HG03095 (cell line): ENCODE measurements around the gene BECN2.

Experiments
- ATAC-seq: cut with Tn5 transposase; IDR thresholded peaks from one replicate; pipeline ENCODE4 v1.9.1; 2021; ENCODE audit warnings: moderate library complexity; ENCODE audit not compliant: unreplicated experiment

BECN2 gene

DNA sequence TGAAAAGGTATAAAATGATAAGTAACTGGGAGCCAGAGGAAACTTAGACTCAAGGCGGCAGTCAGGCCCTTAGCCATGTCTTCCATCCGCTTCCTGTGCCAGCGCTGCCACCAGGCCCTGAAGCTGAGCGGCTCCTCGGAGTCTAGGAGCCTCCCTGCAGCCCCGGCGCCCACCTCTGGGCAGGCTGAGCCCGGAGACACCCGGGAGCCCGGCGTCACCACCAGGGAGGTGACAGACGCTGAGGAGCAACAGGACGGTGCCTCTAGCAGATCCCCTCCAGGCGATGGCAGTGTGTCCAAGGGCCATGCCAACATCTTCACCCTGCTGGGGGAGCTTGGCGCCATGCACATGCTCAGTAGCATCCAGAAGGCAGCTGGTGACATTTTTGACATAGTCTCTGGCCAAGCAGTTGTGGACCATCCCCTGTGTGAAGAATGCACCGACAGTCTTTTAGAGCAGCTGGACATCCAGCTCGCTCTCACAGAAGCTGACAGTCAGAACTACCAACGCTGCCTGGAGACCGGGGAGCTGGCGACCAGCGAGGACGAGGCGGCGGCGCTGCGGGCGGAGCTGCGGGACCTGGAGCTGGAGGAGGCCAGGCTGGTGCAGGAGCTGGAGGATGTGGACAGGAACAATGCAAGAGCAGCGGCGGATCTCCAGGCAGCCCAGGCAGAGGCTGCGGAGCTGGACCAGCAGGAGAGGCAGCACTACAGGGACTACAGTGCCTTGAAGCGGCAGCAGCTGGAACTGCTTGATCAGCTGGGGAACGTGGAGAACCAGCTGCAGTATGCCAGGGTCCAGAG, at the start of gene BECN2:
Gene BECN2 (plus strand): TSS at position 76 of the 803 bp plus-strand sequence. CDS start 0 bp downstream, at position 76.
- ATAC-seq, result no peak

DNA sequence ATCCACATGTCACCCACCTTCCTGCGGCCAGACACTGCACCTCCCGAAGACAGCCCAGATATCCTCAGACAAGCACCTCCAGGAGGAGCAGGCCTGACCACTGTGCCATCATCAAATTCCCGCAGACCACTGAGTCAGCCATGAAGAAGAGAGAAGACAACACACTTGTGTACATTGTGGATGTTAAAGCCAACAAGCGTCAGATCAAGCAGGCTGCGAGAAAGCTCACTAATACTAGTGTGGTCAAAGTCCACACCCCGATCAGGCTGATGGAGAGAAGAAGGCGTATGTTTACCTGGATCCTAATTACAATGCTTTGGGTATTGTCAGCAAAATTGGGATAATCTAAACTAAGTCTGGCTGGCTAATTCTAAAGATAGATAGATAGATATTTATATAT, 41.4 kb upstream of the BECN2 start:
- no peak for ATAC-seq

DNA sequence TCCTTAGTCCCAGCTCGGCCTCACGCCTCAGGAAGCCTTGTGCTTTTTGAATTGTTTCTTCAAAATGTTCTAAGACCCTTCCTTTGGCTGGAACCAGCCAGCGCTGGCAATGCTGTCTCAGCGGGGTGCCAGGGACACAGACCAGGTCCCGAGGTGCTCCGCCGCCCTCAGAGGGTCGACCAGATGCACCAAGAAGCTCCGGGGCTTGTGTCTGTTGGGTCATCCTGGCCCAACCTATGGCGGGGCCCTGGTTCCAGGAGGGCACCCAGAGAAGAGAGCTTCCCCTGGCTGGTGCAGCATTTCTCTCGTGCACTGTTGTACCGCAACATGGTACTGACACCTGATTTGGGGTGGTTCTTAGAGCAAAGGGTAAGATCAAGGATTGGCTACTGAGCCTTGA, 40.1 kb upstream of the BECN2 start:
- no peak for ATAC-seq

DNA sequence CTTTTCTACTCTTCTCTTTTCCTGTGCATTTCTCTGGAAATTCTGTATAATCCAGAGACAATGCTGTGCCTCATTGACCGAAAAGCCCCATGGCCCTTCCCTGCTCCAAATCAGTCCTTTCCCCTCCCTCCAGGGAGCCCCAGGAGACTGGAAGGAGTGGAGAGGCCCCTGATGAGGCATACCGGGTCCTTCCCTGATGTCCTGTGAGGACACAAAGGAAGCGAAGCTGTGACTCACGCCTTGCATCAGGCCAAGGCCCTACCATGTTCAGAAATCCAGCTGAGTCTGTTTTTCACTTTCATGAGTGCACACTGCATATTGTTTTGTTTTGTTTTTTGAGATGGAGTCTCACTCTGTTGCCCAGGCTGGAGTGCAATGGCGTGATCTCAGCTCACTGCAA, 38.7 kb upstream of the BECN2 start:
- no peak for ATAC-seq

- ATAC-seq, result no peak
Observed at GRCh38 chr1:241924080-241924808, 33.3 kb upstream of the BECN2 start.

- ATAC-seq, result no peak
Observed at GRCh38 chr1:241926141-241926540, 31.4 kb upstream of the BECN2 start.

DNA sequence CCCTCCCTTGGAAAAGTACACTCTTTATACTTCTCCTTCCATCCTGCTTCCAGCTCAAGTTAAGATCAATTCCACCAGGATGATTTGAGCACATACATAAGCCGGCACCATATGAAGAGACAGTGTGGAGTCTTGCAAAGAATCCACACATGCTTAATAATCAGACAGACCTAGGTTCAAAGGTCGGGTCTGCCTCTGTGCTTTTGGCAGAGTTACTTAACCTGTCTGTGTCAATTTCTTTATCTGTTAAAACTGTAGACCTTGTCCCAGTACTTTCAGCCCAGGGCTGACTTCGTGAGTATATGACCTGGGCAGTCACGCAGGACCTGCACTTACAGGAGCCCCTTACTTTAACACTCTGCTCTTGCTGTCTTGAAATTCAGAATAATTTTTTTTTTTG, 30.2 kb upstream of the BECN2 start:
- ATAC-seq, result no peak

- ATAC-seq, result no peak
Observed at GRCh38 chr1:241932845-241933244, 24.7 kb upstream of the BECN2 start.

DNA sequence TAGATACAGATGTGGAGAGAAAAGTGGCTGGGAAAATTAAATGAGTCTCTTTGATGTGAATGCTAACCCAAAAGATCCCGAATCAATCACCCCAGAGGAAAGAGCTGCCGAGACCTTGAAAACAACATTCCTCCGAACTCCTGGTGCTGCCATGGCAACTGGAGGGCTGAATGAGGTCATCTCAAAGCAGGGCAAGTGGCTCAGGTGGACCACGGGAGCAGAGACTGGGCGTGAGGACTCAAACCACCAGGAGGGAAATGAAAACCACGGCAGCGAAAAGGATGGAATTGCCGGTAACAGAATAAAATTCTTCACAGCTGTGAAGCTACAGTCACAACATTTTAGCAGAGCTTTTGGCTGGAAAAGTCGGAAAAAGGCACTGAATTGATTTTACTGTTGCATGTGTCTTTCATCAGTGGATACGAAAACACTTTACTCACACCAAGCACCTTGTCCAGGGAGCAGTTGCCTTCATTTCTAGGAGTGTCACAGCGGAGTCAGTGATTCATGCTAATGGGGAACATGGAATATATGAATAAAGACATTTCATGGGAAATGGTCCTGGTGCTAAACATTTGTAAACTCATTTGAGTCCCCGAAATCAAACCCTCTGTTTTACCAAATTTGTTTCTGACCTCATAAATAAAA, 23.2 kb upstream of the BECN2 start:
- ATAC-seq, result no peak

GRCh38 chr1:241934866-241935265, 22.7 kb upstream of the BECN2 start:
- no peak for ATAC-seq

DNA sequence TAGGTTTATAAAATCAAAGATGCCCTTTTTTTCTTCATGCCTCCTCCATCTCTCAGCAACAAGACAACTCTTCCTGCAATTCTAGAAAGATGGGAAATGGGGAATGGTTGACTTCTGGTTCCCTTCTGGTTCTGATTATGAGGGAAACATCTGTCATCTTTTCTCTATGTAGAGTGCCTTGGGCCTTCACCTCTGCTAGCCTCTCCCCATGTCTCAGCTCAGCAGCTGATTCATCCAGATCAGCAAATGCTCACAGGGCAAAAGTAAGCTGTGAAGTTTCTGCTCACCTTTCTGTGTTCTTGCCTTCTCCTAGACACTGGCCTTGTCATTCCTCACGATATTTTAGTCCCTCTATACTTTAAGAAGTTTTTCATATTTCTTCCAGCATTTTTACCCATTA, 17.8 kb upstream of the BECN2 start:
- ATAC-seq, result no peak

- no peak for ATAC-seq
Observed at GRCh38 chr1:241942738-241943137, 14.8 kb upstream of the BECN2 start.

- no peak for ATAC-seq
Observed at GRCh38 chr1:241944300-241944699, 13.3 kb upstream of the BECN2 start.

- no peak for ATAC-seq
Observed at GRCh38 chr1:241947354-241947753, 10.2 kb upstream of the BECN2 start.

DNA sequence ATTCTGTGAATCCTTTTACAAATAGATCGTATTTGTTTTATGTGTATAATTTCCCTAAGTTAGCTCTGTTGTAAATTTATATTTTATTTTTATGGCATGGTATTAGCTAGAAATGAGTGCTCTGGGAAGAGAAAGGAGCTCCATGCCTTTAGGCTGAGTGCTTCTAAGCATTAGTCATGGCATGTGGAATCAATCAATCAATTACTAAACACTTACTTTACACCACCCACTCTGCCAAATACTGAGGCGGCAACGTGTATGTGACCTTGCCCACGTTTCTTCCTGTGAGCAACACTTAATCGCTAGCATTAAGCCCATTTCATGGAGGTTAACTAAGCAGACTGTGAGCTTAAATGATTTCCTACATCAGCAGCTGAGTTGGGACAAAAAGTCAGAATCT, 7.2 kb upstream of the BECN2 start:
- no peak for ATAC-seq

DNA sequence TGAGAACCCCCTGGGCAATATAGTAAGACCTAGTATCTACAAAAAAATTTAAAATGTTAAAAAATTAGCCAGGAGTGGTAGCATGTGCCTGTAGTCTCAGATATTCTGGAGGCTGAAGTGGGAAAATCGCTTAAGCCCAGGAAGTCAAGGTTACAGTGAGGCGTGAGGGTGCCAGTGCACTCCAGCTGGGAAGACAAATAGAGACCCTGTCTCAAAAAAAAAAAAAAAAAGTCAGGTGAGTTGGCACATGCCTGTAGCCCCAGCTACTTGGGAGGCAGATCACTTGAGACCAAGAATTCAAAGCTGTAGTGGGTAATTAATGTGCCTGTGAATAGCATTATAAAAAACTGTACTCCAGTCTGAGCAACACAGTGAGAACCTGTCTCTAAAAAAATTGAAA, 4.6 kb downstream of the BECN2 start:
- ATAC-seq, result no peak

DNA sequence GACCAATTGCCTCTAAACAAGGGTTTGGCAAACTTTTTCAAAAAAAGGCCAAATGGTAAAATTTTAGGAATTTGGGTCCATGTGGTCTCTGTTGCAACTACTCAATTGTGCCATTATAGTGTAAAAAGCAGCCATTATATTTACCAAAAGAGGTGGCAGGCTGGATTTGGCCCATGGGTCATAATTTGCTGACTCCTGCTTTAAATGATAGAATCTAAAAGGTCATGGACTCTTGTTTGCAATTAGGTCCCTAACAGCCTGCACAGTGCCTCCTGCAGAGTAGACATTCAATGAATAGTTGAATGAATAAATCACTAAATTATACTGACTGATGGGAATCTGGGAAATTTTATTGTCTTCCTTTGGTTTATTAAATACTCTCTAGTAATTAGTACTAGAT, 6.2 kb downstream of the BECN2 start:
- no peak for ATAC-seq

DNA sequence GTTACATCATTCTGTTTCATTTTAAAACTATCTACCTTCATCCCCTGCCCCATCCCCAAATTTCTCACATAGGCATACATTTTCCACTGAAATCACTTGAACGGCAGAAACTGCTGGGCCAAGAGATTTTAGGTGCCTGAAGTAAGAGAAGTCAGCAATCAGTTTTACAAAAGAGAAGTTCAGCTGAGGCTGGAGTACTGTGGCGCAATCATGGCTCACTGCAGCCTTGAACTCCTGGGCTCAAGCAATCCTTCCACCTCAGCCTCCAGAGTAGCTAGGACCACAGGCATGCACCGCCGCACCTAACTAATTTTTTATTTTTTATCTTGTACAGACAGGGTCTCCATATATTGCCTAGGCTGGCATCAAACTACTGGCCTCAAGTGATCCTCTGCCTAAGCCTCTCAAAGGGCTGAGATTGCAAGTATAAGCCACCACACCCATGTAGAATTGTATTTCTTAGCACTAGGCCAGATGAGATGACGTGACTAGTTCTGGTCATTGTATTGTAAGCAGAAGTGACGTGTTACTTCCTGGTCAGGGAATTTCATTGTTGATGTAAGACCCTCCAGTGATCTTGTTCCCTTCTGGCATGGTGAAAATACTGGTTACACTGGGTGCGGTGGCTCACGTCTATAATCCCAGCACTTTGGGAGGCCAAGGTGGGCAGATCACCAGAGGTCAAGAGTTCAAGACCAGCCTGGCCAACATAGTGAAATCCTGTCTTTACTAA, 7.1 kb downstream of the BECN2 start:
- ATAC-seq, result no peak

GRCh38 chr1:241968611-241969010, 11.0 kb downstream of the BECN2 start:
- no peak for ATAC-seq

DNA sequence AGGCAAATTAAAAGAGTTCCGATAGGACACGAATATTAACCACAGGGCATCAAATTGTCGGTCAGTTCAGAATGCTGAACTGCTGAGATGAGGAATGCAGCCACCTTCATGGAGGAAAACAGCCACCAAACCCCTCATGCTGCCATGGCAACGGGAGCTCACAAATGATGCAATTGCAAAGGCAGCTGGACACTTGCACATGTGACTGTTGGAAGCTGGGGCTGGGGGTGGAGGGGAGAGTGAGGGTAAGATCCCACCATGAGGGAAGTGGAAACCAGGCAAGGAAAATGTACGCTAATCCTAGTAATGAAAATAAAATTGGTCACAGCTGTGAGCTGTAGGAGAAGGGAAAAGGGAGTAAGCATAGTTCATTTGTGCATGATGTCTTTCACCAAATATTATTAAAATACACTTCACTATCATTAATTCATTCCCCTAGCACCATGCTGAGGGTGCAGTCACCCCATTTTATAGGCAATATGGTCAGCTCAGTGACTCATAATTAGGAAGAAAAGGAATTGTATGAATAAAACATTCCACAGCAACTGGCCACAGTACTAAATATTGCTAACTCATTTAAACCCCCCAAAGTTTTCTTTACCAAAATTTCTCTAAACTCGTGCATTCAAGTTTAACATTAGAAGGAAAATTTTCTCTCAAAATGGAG, 15.3 kb downstream of the BECN2 start:
- no peak for ATAC-seq

DNA sequence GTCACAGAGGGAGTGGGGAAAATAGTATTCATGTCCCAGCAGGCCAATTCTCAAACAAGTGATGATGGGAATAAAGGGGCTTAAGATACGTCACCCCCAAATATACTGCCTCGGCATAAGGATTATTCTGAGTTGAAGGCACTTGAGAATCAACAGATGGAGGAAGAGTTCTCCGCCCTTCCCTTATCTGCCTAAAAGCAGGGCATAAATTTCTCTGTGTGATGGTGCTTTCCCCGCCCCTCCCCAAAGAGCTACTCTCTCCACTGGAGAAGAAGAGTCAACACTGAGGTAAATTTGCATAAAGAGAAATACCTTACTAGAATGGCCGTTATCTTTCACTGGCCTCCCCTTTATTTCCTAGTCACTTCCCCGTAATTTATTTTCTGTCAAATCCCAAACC, 18.7 kb downstream of the BECN2 start:
- ATAC-seq, result no peak
